Transverse colon (tissue), 4 donors: ENCODE data around the gene LCP1. TPM values are rescaled to one million over a fixed set of nuclear protein-coding genes. Genes with fewer than 3 reads are reported as not detected.
A peak's percentile ranks its signal among the peaks of the same experiment; 100 is the strongest.

Experiments
- DNase-seq: peaks from one replicate; pipeline ENCODE4 v3.0.0-alpha.2; 2019
- H3K27ac ChIP-seq, 4 donors: fragments of 200-600 bp; sonication (generic); 2 replicates each; pipeline ENCODE4 v1.5.1; 2016 to 2018; ENCODE audit warnings: inconsistent platforms in 4 of 4
- H3K27me3 ChIP-seq: fragments of 200-600 bp; sonication (generic); 2 replicates; pipeline ENCODE4 v1.5.1; 2017; ENCODE audit warnings: inconsistent platforms
- H3K36me3 ChIP-seq, 4 donors: fragments of 200-600 bp; sonication (generic); 2 replicates each; pipeline ENCODE4 v1.5.1; 2017 to 2019; ENCODE audit warnings: inconsistent platforms in 4 of 4
- H3K4me1 ChIP-seq, 4 donors: fragments of 200-600 bp; sonication (generic); 2 replicates each; pipeline ENCODE4 v1.5.1; 2017 to 2020; ENCODE audit warnings: inconsistent platforms in 4 of 4
- H3K4me3 ChIP-seq, 4 donors: fragments of 200-600 bp; sonication (generic); 1 replicate in 1 of 4; 2 replicates in 3 of 4; pipeline versions ENCODE4 v1.5.1 to v1.6.1; 2017 to 2019; ENCODE audit warnings: inconsistent platforms in 4 of 4
- H3K9me3 ChIP-seq, 2 donors: fragments of 200-600 bp; sonication (generic); 2 replicates each; pipeline ENCODE4 v1.5.1; 2017 to 2019; ENCODE audit warnings: inconsistent platforms in 2 of 2
- EP300 ChIP-seq: sonication (generic); formaldehyde crosslinking; IDR thresholded peaks from one replicate; pipeline ENCODE4 v1.6.1; 2017; ENCODE audit warnings: antibody characterized with exemption, low read depth
- POLR2A ChIP-seq: fragments of 450-650 bp; IDR thresholded peaks from one replicate; pipeline ENCODE4 v1.6.1; 2016; ENCODE audit warnings: antibody characterized with exemption, mild to moderate bottlenecking, moderate library complexity
- POLR2AphosphoS5 ChIP-seq, 3 donors: sonication (generic); formaldehyde crosslinking; IDR thresholded peaks; one replicate each; pipeline ENCODE4 v1.6.1; 2016; ENCODE audit warnings: antibody characterized with exemption in 3 of 3
- WGBS, 2 donors: methylation state at CpG; one replicate each; pipeline ENCODE4 v1.1.5; 2018; ENCODE audit warnings: low coverage in 1 of 2; 5-methylcytosine and 5-hydroxymethylcytosine counted together
- in situ Hi-C, 4 donors: fragments of 200-750 bp; cut with MboI; loops; one replicate each; pipeline versions ENCODE4 v1.15.0 to v1.15.1; 2017; ENCODE audit warnings: low sequenced_read_pairs in 3 of 4, low pct_ligation_motif_present in 1 of 4, low pct_unique_long_range_greater_than_20kb in 1 of 4
- intact Hi-C: fragments of 100-400 bp; cut with DNase I; formaldehyde crosslinking; loops from one replicate; pipeline ENCODE4 v1.15.1; 2023; ENCODE audit warnings: low total_unique reads
- total RNA-seq, 4 donors: library from RNA; depleted of rRNA; stranded (reverse); fragments of >200 nt; gene quantifications; one replicate each; pipeline ENCODE4 v1.1.0, GENCODE V29; 2016
- TF ChIP-seq, protein P1 (sequence below), 5 experiments: fragments of 200-600 bp in 3 of 5; fragments of 450-650 bp in 2 of 5; sonication (generic) in 3 of 5; IDR thresholded peaks; 1 replicate in 2 of 5; 2 replicates in 3 of 5; pipeline ENCODE4 v1.5.1; 2016 to 2017; ENCODE audit warnings: antibody characterized with exemption in 5 of 5, inconsistent platforms in 3 of 5, mild to moderate bottlenecking in 2 of 5, moderate library complexity in 1 of 5

Gene LCP1
- total RNA-seq, 4 donors from 2014 or later, result 1.6 to 35.7 (median 26.1) TPM

DNA sequence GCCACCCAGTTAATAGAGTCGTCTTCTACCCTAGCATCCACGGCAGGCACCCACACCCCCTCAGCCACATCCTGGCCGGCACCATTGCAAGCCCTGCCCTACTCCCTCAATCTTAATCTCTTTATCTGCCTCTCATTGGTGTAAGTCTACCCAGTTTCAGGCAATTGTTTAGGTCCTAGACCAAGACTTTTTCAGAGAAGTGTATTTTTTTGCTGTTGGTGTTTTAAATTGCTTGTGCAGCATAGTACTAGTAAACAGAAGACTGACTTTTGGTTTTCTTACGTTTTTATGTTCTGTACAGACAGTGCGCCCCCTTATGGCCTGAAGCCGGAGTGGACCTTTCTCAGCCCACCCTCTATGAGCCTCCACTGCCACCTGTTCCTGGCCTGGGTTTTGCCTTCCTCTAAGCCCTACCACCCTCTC is 2.3 kb upstream of the LCP1 start:
- in situ Hi-C loops (no loop called here), intact Hi-C loops (no loop called here)
- Histone ChIP-seq H3K36me3 (no peaks in the 10 kb centered on the region), H3K9me3 (no peaks in the 10 kb centered on the region), H3K27ac (peak overlapping the region; percentile 11 to 66 (median 44)), H3K4me3 (no peak overlapping the region), H3K4me1 (peaks cover 0 to 5% (median 0%) of the 10 kb centered on the region in 4 donors), H3K27me3 (no peaks in the 10 kb centered on the region)
- TF ChIP-seq, protein P1, sequence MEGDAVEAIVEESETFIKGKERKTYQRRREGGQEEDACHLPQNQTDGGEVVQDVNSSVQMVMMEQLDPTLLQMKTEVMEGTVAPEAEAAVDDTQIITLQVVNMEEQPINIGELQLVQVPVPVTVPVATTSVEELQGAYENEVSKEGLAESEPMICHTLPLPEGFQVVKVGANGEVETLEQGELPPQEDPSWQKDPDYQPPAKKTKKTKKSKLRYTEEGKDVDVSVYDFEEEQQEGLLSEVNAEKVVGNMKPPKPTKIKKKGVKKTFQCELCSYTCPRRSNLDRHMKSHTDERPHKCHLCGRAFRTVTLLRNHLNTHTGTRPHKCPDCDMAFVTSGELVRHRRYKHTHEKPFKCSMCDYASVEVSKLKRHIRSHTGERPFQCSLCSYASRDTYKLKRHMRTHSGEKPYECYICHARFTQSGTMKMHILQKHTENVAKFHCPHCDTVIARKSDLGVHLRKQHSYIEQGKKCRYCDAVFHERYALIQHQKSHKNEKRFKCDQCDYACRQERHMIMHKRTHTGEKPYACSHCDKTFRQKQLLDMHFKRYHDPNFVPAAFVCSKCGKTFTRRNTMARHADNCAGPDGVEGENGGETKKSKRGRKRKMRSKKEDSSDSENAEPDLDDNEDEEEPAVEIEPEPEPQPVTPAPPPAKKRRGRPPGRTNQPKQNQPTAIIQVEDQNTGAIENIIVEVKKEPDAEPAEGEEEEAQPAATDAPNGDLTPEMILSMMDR (IDR thresholded peaks at IDR 0.05), result peak in 4 of 5 experiments; percentile 19 to 37 (median 22)
- TF ChIP-seq EP300, result no peak
- 29 to 30% methylated on average over 6 of the region's 6 CpGs for WGBS, 2 donors
- DNase-seq, result peak; percentile 52

DNA sequence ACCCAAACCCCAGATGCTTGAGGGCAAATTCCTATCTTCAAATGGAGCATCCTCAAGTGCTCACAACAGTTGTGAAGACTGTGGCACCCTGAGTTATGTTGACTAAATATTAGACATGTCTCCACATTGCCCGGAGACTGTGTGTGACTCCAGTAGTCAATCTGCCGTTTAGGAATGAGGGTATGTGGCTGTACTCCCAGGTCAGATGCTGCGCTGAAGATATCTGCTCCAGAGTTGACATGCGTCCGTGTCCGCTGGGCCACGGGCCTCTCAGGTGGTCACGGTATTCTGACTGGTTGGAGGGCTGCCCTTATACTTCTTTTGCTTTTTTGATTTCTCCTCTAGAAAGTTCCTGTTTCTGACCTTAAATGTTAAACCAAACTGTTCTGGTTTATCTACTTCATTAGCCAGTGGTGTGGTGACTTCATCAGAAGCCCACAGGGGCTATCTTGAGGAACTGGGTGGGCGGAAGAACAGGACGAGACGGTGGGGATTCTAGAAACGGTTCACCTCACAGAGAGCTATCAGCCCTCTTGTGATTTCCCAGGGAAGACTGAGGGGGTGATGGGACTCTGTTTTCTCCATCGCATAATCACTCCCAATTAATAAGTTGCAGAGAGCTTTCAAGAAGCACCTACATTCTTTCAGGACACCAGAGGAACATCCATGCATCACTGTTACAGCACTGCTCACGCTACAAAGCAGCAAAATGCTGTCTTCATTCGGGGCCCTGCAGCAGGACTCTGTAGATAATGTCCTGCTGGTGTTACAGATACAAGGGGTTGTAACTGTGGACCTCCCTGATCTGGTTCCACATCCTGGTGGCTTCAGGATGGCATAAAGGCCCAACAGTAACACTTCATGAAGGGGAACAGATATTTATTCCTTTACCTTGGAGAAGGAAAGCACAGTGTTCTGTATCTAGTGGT is 1.3 kb upstream of the LCP1 start:
- WGBS, 2 donors, result 71% methylated on average over 15 of the region's 15 CpGs; no CpG with 5 or more reads in 1 of the 2 donors
- TF ChIP-seq, protein P1 (IDR thresholded peaks at IDR 0.05), result no peak
- TF ChIP-seq EP300 (no peak), POLR2AphosphoS5 (IDR thresholded peaks at IDR 0.05) (no peak), POLR2A (no peak)
- H3K27me3 ChIP-seq, result no peaks in the 10 kb centered on the region
- peak overlapping the region; percentile 46 to 66 (median 52) for H3K27ac ChIP-seq
- intact Hi-C loops (no loop called here), in situ Hi-C loops (no loop called here)
- no peak for DNase-seq
- H3K4me3 ChIP-seq, result no peak overlapping the region
- no peaks in the 10 kb centered on the region for H3K9me3 ChIP-seq
- no peaks in the 10 kb centered on the region for H3K36me3 ChIP-seq
- H3K4me1 ChIP-seq, result peaks cover 0 to 5% (median 0%) of the 10 kb centered on the region in 4 donors

DNA sequence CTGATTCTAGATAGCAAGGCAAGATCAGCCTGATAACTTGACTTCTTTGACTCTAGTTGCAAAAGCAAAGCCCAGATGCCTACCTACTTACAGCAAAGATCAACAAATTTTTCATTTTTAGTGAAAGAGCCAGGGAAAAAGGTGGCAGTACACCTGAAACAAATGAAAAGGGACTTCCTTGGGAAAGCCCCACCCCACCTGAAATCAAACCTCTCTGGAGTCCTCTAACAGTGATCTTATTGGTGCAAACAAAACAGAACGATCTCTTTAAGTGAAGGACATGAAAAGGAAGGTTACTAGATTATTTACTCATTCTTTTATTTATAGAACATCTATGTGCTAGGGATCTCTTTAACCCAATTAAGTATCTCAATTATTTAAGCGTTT is 507 bp upstream of the LCP1 start:
- intact Hi-C loops, result no loop called here

DNA sequence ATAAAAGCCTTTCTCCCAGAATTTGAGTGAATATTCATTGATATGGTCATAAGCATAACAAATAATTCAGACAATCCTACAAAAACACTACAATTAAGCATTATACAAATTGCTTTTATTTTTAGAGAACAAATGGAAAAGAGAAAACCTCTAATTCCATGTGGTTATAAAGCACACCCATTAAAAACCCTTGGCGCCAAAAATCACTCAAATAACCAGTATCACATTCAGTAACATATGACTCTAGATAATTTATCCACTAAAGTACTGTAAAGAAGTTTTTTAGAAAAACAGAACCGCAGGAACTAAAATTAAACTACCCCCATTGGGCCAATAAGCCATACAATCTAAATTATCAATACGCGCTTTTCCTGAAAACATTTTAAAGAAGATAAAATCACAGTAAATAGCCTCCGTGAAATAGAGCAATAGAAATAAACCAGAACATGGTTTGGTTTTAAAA is 569 bp downstream of the LCP1 start:
- Histone ChIP-seq H3K4me1 (peaks cover 0 to 5% (median 0%) of the 10 kb centered on the region in 4 donors), H3K27ac (peak overlapping the region; percentile 38 to 73 (median 66)), H3K9me3 (no peaks in the 10 kb centered on the region), H3K4me3 (peak overlapping the region in 3 of 4 donors; percentile 12 to 40 (median 13)), H3K36me3 (no peaks in the 10 kb centered on the region), H3K27me3 (no peaks in the 10 kb centered on the region)
- 67 to 74% methylated on average over 5 of the region's 5 CpGs for WGBS, 2 donors
- TF ChIP-seq, protein P1 (IDR thresholded peaks at IDR 0.05), result no peak
- TF ChIP-seq EP300 (no peak), POLR2A (no peak), POLR2AphosphoS5 (IDR thresholded peaks at IDR 0.05) (no peak)
- DNase-seq, result no peak
- in situ Hi-C loops, result no loop called here
- intact Hi-C loops, result no loop called here

More for the DNA sequence above, 507 bp upstream of the LCP1 start:
- peaks cover 0 to 5% (median 0%) of the 10 kb centered on the region in 4 donors for H3K4me1 ChIP-seq
- TF ChIP-seq POLR2A, result no peak
- TF ChIP-seq POLR2AphosphoS5 (IDR thresholded peaks at IDR 0.05), result no peak
- TF ChIP-seq EP300, result no peak
- TF ChIP-seq, protein P1 (IDR thresholded peaks at IDR 0.05), result no peak
- H3K4me3 ChIP-seq, result no peak overlapping the region
- no peak for DNase-seq
- no peaks in the 10 kb centered on the region for H3K36me3 ChIP-seq
- H3K9me3 ChIP-seq, result no peaks in the 10 kb centered on the region
- 34 to 49% methylated on average over 2 of the region's 2 CpGs for WGBS, 2 donors
- in situ Hi-C loops, result no loop called here
- no peaks in the 10 kb centered on the region for H3K27me3 ChIP-seq
- H3K27ac ChIP-seq, result peak overlapping the region; percentile 37 to 66 (median 46)
